Heart left ventricle (tissue), 16 donors: ENCODE results near the gene KCNQ1. TPM values are rescaled to one million over a fixed set of nuclear protein-coding genes. Genes with fewer than 3 reads are reported as not detected.
A peak's percentile ranks its signal among the peaks of the same experiment; 100 is the strongest.

ENCODE experiments used
- ATAC-seq, 4 donors: fragments of 200-7000 bp; cut with Tn5 transposase; one replicate each; pipeline ENCODE4 v1.9.1; 2020 to 2022; ENCODE audit warnings: moderate library complexity in 4 of 4, mild to moderate bottlenecking in 3 of 4, moderate number of reproducible peaks in 1 of 4
- DNase-seq, 5 donors: peaks; one replicate each; pipeline ENCODE4 v3.0.0-alpha.2; 2020
- H3K27ac ChIP-seq, 12 donors: fragments of 200-600 bp; sonication (generic) in 4 of 12; one replicate each; pipeline versions ENCODE4 v1.5.0 to v1.8.0; 2016 to 2022; ENCODE audit warnings: mild to moderate bottlenecking in 2 of 12
- H3K27me3 ChIP-seq, 9 donors: fragments of 200-600 bp; sonication (generic) in 2 of 9; one replicate each; pipeline versions ENCODE4 v1.5.1 to v1.8.0; 2016 to 2022; ENCODE audit warnings: mild to moderate bottlenecking in 3 of 9
- H3K36me3 ChIP-seq, 9 donors: fragments of 200-600 bp; sonication (generic) in 2 of 9; one replicate each; pipeline versions ENCODE4 v1.5.0 to v1.8.0; 2018 to 2022; ENCODE audit warnings: mild to moderate bottlenecking in 2 of 9
- H3K4me1 ChIP-seq, 12 donors: fragments of 200-600 bp; sonication (generic) in 4 of 12; one replicate each; pipeline versions ENCODE4 v1.5.0 to v1.8.0; 2016 to 2022; ENCODE audit warnings: mild to moderate bottlenecking in 3 of 12
- H3K4me3 ChIP-seq, 12 donors: fragments of 200-600 bp; sonication (generic) in 4 of 12; one replicate each; pipeline versions ENCODE4 v1.5.0 to v1.8.0; 2017 to 2022; ENCODE audit warnings: mild to moderate bottlenecking in 9 of 12, moderate library complexity in 4 of 12
- H3K9me3 ChIP-seq, 12 donors: fragments of 200-600 bp; sonication (generic) in 4 of 12; one replicate each; pipeline versions ENCODE4 v1.5.0 to v1.8.0; 2016 to 2022; ENCODE audit warnings: mild to moderate bottlenecking in 1 of 12
- CTCF ChIP-seq, 12 donors: fragments of 200-600 bp; sonication (generic) in 4 of 12; IDR thresholded peaks; one replicate each; pipeline versions ENCODE4 v1.5.0 to v1.8.0; 2018 to 2022; ENCODE audit warnings: antibody characterized with exemption in 12 of 12, mild to moderate bottlenecking in 5 of 12
- POLR2A ChIP-seq, 2 donors: fragments of 450-650 bp; IDR thresholded peaks; one replicate each; pipeline ENCODE4 v1.6.1; 2017; ENCODE audit warnings: antibody characterized with exemption in 2 of 2, mild to moderate bottlenecking in 2 of 2, moderate library complexity in 2 of 2
- WGBS, 4 donors: extraction: QIAGEN DNeasy Blood & Tissue Kit in 2 of 4; methylation state at CpG; one replicate each; pipeline versions ENCODE4 v1.1.5 to v1.1.7; 2013 to 2018; 5-methylcytosine and 5-hydroxymethylcytosine counted together
- intact Hi-C, 10 donors: fragments of 100-400 bp; cut with DNase I; formaldehyde crosslinking; loops; one replicate each; pipeline versions ENCODE4 v1.11.1 to v1.14.2; 2022
- polyA plus RNA-seq, 2 donors: library from polyadenylated mRNA; stranded (reverse); fragments of 200-250 nt; gene quantifications; one replicate each; pipeline ENCODE4 v1.2.3, GENCODE V29; 2013
- total RNA-seq, 9 donors: library from RNA; depleted of rRNA in 2 of 9; stranded (reverse); fragments of >200 nt in 2 of 9; fragmentation: NEBNext Ultra II Directional in 3 of 9; extraction: Animal tissue kit (Norgen Biotek cat#: 25700) in 3 of 9; gene quantifications; one replicate each; pipeline versions ENCODE4 v1.1.0 to v1.2.4, GENCODE V29; 2016 to 2023
- donor health status: ischemic (EF 13 %, LVEDD 7.1; RV severe dilation, severe dysfunction).
- donor health status: healthy with polysubstance abuse.
- donor health status: DM: no; HTN: yes; CAD: no.
- donor health status: DM: no; HTN: no; CAD: no.
- donor health status: ischemic (EF 25% LVEDD 6.9; RV normal size, moderate dysfunction).
- donor health status: ischemic (EF 25% LVEDD 5.7; RV mildly dilated, moderate dysfunction).
- donor health status: healthy.
- donor health status: DM: yes; HTN: yes; CAD: no.
- donor health status: ischemic (EF 35%, LVEDD 5.7; RV mildly dilated, moderate dysfunction).
- donor health status: nonischemic (EF 11% LVEDD 7.7; RV severe dilation, severe dysfunction).
- donor health status: DM: yes; HTN: yes; CAD: no.
- donor health status: PGD.
- donor health status: ischemic (EF 29% LVEDD 5.4; RV normal size, mild dysfunction).
- donor health status: nonischemic (EF 23%, LVEDD 6.1; RV moderate dilation, normal function).

Gene KCNQ1
- total and polyA plus RNA-seq, 11 donors: 18.6 to 42.4 (median 31.4) TPM

- 40 to 52% (median 43%) methylated on average over 37 to 39 of the region's 39 CpGs for WGBS, 4 donors
- Histone ChIP-seq H3K27me3 (no peaks in the 10 kb centered on the region), H3K9me3 (peaks cover 0 to 6% (median 0%) of the 10 kb centered on the region in 12 donors), H3K27ac (peak overlapping the region in 11 of 12 donors; percentile 17 to 83 (median 47)), H3K36me3 (no peaks in the 10 kb centered on the region), H3K4me1 (peaks cover 0 to 51% (median 38%) of the 10 kb centered on the region in 12 donors), H3K4me3 (peak overlapping the region in 8 of 12 donors; percentile 1 to 30 (median 19))
- DNase-seq (peak; percentile 62 to 84 (median 72)), ATAC-seq (peak; percentile 24 to 54 (median 41))
- no peak for TF ChIP-seq POLR2A (IDR thresholded peaks at IDR 0.05)
- TF ChIP-seq CTCF (IDR thresholded peaks at IDR 0.05): no peak
- intact Hi-C loops: no loop called here
These were observed 362.3 kb downstream of the KCNQ1 start for GRCh38 chr11:2807025-2807681.

GRCh38 chr11:2807801-2808241 lies 363.0 kb downstream of the KCNQ1 start:
- DNase-seq (peak; percentile 7 to 60 (median 25)), ATAC-seq (no peak)
- H3K4me3 ChIP-seq: peak overlapping the region in 3 of 12 donors; percentile 4 to 29 (median 18)
- no peaks in the 10 kb centered on the region for H3K36me3 ChIP-seq
- TF ChIP-seq CTCF (IDR thresholded peaks at IDR 0.05) (no peak), POLR2A (IDR thresholded peaks at IDR 0.05) (no peak)
- H3K9me3 ChIP-seq: peaks cover 0 to 6% (median 0%) of the 10 kb centered on the region in 12 donors
- 77 to 88% (median 78%) methylated on average over 4 to 11 of the region's 11 CpGs for WGBS, 4 donors
- H3K27me3 ChIP-seq: no peaks in the 10 kb centered on the region
- H3K4me1 ChIP-seq: peaks cover under 1 to 57% (median 44%) of the 10 kb centered on the region in 12 donors
- peak overlapping the region in 10 of 12 donors; percentile 17 to 83 (median 52) for H3K27ac ChIP-seq
- intact Hi-C loops: no loop called here

DNA sequence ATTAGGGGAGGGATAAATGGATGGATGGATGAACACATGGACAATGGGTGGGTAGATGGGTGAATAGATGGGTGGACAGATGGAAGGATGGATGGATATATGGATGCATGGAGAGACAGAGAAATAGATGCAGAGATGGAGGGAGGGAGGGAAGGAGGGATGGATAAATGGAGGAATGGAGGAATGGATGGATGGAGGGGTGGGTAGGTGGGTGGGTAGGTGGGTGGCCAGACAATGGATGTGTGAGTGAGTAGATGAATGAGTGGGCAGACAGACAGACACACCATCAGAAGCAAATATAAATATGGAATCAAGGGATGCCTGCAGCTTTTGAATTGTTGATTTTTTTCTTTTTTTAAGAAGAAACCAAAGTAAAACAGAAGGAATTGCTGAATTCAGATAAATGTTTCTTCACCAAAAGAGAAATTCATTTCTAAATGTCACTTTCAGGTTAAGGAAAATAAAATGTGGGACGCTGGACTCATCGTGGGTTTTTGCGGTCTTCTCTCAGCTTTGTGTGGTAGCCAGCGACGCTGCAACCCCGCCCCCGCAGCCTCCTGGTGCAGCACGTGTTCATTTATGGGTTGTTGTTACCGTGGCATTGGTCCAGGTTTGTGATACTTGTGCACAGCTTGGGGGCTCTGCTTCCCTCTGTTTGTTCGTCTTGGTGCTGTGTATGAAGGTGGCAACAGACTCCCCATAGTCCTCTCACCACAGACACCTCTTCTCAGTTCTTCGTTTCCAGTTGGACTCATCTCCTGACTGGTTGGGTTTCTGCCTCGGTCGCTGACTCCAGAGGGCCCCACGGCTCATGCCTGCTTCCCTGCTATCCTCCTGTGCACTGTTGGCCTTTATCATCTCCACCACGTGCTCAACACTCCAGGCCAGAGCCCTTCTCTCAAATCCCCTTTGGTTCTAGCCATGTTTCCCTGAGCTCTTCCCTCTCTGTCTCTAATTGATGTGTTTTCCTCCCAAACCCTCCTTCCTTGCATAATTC lies 364.3 kb downstream of the KCNQ1 start:
- Histone ChIP-seq H3K36me3 (no peaks in the 10 kb centered on the region), H3K4me1 (peaks cover 2 to 64% (median 47%) of the 10 kb centered on the region in 12 donors), H3K9me3 (peaks cover 0 to 6% (median 0%) of the 10 kb centered on the region in 12 donors), H3K27ac (no peak overlapping the region), H3K27me3 (no peaks in the 10 kb centered on the region), H3K4me3 (no peak overlapping the region)
- no peak for ATAC-seq
- intact Hi-C loops: no loop called here
- DNase-seq: peak in 2 of 5 donors; percentile 15 to 17
- TF ChIP-seq POLR2A (IDR thresholded peaks at IDR 0.05): no peak
- TF ChIP-seq CTCF (IDR thresholded peaks at IDR 0.05): no peak
- 86 to 94% (median 92%) methylated on average over 15 of the region's 15 CpGs for WGBS, 4 donors
